GM19035 (cell line): Measurements from ENCODE around the gene MARCHF5.
"Not testable (repeated sequence)": the region's sequence is repeated elsewhere in the genome, so short reads cannot be mapped to it uniquely, and the experiment has no call there.

Experiments
- ATAC-seq: cut with Tn5 transposase; IDR thresholded peaks from one replicate; pipeline ENCODE4 v1.9.1; 2021; ENCODE audit not compliant: unreplicated experiment

The MARCHF5 gene

GRCh38 chr10:92385831-92386230, 94.9 kb downstream of the MARCHF5 start:
- no peak for ATAC-seq

GRCh38 chr10:92387289-92387940, 96.4 kb downstream of the MARCHF5 start:
- ATAC-seq = no peak

- ATAC-seq = not testable (repeated sequence)
Measured at GRCh38 chr10:92393173-92393572, 102.2 kb downstream of the MARCHF5 start.

GRCh38 chr10:92395271-92395670, 104.3 kb downstream of the MARCHF5 start:
- no peak for ATAC-seq

- not testable (repeated sequence) for ATAC-seq
Measured at GRCh38 chr10:92402234-92402633, 111.3 kb downstream of the MARCHF5 start.
